OCI-LY3 (cell line): ENCODE data around the gene FAM98A.

Experiments used
- H2AFZ ChIP-seq: fragments of 200-600, 300-600 bp; shearing (Covaris generic); 2 replicates; pipeline ENCODE4 v1.6.0; 2014; ENCODE audit warnings: antibody characterized with exemption, low read depth, low read length
- H3K27ac ChIP-seq: fragments of 200-600, 300-600 bp; sonication (generic); 2 replicates; pipeline ENCODE4 v1.5.1; 2014; ENCODE audit warnings: mild to moderate bottlenecking, low read length, moderate library complexity, mixed read lengths
- H3K27me3 ChIP-seq: fragments of 200-600, 300-600 bp; sonication (generic); 2 replicates; pipeline ENCODE4 v1.6.1; 2014; ENCODE audit warnings: low read depth, low read length, mixed read lengths
- H3K36me3 ChIP-seq: fragments of 200-600, 300-600 bp; sonication (generic); replicated peaks from 2 replicates; pipeline ENCODE3; 2014; ENCODE audit warnings: low read depth, low read length, mixed read lengths
- H3K4me1 ChIP-seq: fragments of 300-600, 200-600 bp; sonication (generic); 2 replicates; pipeline ENCODE4 v1.6.1; 2014; ENCODE audit warnings: low read length, mixed read lengths
- H3K4me2 ChIP-seq: fragments of 200-600, 300-600 bp; sonication (generic); 2 replicates; pipeline ENCODE4 v1.6.1; 2014; ENCODE audit warnings: low read length, mixed read lengths
- H3K4me3 ChIP-seq: fragments of 300-600, 200-600 bp; sonication (generic); 2 replicates; pipeline ENCODE4 v1.5.1; 2014; ENCODE audit warnings: antibody characterized with exemption, mild to moderate bottlenecking, low read length, moderate library complexity
- H3K79me2 ChIP-seq: fragments of 300-600, 200-600 bp; shearing (Covaris generic); 2 replicates; pipeline ENCODE4 v1.6.1; 2014; ENCODE audit warnings: mild to moderate bottlenecking, low read length, mixed read lengths
- H3K9ac ChIP-seq: fragments of 300-600, 200-600 bp; shearing (Covaris generic); 2 replicates; pipeline ENCODE4 v1.6.0; 2014; ENCODE audit warnings: mild to moderate bottlenecking, low read length, moderate library complexity
- H3K9me3 ChIP-seq: fragments of 200-600, 300-600 bp; shearing (Covaris generic); 2 replicates; pipeline ENCODE4 v1.6.1; 2014; ENCODE audit warnings: low read length, mixed read lengths; ENCODE audit not compliant: insufficient read depth
- H4K20me1 ChIP-seq: fragments of 200-600, 300-600 bp; sonication (generic); 2 replicates; pipeline ENCODE4 v1.6.1; 2016; ENCODE audit warnings: low read length, mixed read lengths; ENCODE audit not compliant: insufficient read depth
- CTCF ChIP-seq: fragments of 200-600, 300-600 bp; sonication (generic); IDR thresholded peaks from 2 replicates; pipeline ENCODE4 v1.5.1; 2014; ENCODE audit warnings: antibody characterized with exemption, low read length, low read depth
- EZH2phosphoT487 ChIP-seq: fragments of 200-600 bp; shearing (Covaris generic); IDR thresholded peaks from 2 replicates; pipeline ENCODE4 v1.6.1; 2018; ENCODE audit warnings: antibody characterized with exemption, mixed run types, low read depth

The FAM98A gene

GRCh38 chr2:33634261-33634910, 35.3 kb upstream of the FAM98A start:
- no peaks in the 10 kb centered on the region for H3K79me2 ChIP-seq
- no peak overlapping the region for H2AFZ ChIP-seq
- H3K4me3 ChIP-seq = no peak overlapping the region
- no peaks in the 10 kb centered on the region for H4K20me1 ChIP-seq
- TF ChIP-seq CTCF (no peak), EZH2phosphoT487 (no peak)
- no peak overlapping the region for H3K27ac ChIP-seq
- no peaks in the 10 kb centered on the region for H3K9me3 ChIP-seq
- H3K4me2 ChIP-seq = no peak overlapping the region
- H3K9ac ChIP-seq = no peak overlapping the region
- no peaks in the 10 kb centered on the region for H3K36me3 ChIP-seq
- no peaks in the 10 kb centered on the region for H3K4me1 ChIP-seq
- H3K27me3 ChIP-seq = no peaks in the 10 kb centered on the region

- Histone ChIP-seq H3K4me2 (no peak overlapping the region), H4K20me1 (no peaks in the 10 kb centered on the region), H3K9me3 (no peaks in the 10 kb centered on the region), H3K79me2 (no peaks in the 10 kb centered on the region), H3K36me3 (no peaks in the 10 kb centered on the region), H3K27me3 (no peaks in the 10 kb centered on the region), H2AFZ (no peak overlapping the region), H3K9ac (no peak overlapping the region), H3K27ac (no peak overlapping the region), H3K4me1 (no peaks in the 10 kb centered on the region), H3K4me3 (no peak overlapping the region)
- TF ChIP-seq CTCF = no peak
- TF ChIP-seq EZH2phosphoT487 = no peak
Observed at GRCh38 chr2:33633315-33633714, 34.2 kb upstream of the FAM98A start.

GRCh38 chr2:33632831-33633230, 33.7 kb upstream of the FAM98A start:
- Histone ChIP-seq H3K36me3 (no peaks in the 10 kb centered on the region), H3K27ac (no peak overlapping the region), H3K27me3 (no peaks in the 10 kb centered on the region), H3K4me3 (no peak overlapping the region), H2AFZ (no peak overlapping the region), H4K20me1 (no peaks in the 10 kb centered on the region), H3K4me2 (no peak overlapping the region), H3K9me3 (no peaks in the 10 kb centered on the region), H3K9ac (no peak overlapping the region), H3K79me2 (no peaks in the 10 kb centered on the region), H3K4me1 (no peaks in the 10 kb centered on the region)
- TF ChIP-seq CTCF (no peak), EZH2phosphoT487 (no peak)

- Histone ChIP-seq H3K9ac (no peak overlapping the region), H3K27me3 (no peaks in the 10 kb centered on the region), H3K4me3 (no peak overlapping the region), H2AFZ (no peak overlapping the region), H3K9me3 (no peaks in the 10 kb centered on the region), H3K4me1 (no peaks in the 10 kb centered on the region), H3K36me3 (no peaks in the 10 kb centered on the region), H3K79me2 (no peaks in the 10 kb centered on the region), H3K4me2 (no peak overlapping the region), H4K20me1 (no peaks in the 10 kb centered on the region), H3K27ac (no peak overlapping the region)
- no peak for TF ChIP-seq CTCF
- no peak for TF ChIP-seq EZH2phosphoT487
Observed at GRCh38 chr2:33628031-33628827, 29.1 kb upstream of the FAM98A start.
